Coronary artery (tissue), 2 donors: ENCODE results near the gene TLE5.
A peak's percentile ranks its signal among the peaks of the same experiment; 100 is the strongest.

Experiments
- DNase-seq: peaks from one replicate; pipeline ENCODE4 v3.0.0-alpha.2; 2017; ENCODE audit warnings: low spot score
- H3K27ac ChIP-seq, 2 donors: fragments of 200-600 bp; sonication (generic); one replicate each; pipeline ENCODE4 v1.5.1; 2016 to 2019
- H3K4me3 ChIP-seq: fragments of 200-600 bp; sonication (generic); 2 replicates; pipeline ENCODE4 v1.5.1; 2016; ENCODE audit warnings: mild to moderate bottlenecking, moderate library complexity
- TF ChIP-seq, protein P1 (sequence below): fragments of 200-600 bp; sonication (generic); IDR thresholded peaks from one replicate; pipeline ENCODE4 v1.5.1; 2019; ENCODE audit warnings: antibody characterized with exemption

The TLE5 gene

DNA sequence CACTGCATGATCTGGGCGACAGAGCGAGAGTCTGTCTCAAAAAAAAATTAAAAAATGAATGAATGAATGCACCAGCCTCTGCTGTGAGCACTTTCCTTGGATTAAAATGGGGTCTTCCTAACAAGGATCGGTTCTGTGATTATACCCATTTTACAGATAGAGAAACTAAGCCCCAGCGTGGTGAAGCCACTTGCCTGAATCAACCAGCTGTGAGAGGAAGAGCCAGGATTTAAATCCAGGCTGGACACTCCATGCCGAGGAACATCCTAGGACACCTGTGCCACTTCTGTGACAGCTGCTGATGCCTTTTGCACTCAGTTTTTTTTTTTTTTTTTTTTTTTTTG is 14.1 kb downstream of the TLE5 start:
- DNase-seq, result no peak
- H3K27ac ChIP-seq, result no peak overlapping the region
- H3K4me3 ChIP-seq, result no peak overlapping the region
- TF ChIP-seq, protein P1, sequence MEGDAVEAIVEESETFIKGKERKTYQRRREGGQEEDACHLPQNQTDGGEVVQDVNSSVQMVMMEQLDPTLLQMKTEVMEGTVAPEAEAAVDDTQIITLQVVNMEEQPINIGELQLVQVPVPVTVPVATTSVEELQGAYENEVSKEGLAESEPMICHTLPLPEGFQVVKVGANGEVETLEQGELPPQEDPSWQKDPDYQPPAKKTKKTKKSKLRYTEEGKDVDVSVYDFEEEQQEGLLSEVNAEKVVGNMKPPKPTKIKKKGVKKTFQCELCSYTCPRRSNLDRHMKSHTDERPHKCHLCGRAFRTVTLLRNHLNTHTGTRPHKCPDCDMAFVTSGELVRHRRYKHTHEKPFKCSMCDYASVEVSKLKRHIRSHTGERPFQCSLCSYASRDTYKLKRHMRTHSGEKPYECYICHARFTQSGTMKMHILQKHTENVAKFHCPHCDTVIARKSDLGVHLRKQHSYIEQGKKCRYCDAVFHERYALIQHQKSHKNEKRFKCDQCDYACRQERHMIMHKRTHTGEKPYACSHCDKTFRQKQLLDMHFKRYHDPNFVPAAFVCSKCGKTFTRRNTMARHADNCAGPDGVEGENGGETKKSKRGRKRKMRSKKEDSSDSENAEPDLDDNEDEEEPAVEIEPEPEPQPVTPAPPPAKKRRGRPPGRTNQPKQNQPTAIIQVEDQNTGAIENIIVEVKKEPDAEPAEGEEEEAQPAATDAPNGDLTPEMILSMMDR, result no peak

DNA sequence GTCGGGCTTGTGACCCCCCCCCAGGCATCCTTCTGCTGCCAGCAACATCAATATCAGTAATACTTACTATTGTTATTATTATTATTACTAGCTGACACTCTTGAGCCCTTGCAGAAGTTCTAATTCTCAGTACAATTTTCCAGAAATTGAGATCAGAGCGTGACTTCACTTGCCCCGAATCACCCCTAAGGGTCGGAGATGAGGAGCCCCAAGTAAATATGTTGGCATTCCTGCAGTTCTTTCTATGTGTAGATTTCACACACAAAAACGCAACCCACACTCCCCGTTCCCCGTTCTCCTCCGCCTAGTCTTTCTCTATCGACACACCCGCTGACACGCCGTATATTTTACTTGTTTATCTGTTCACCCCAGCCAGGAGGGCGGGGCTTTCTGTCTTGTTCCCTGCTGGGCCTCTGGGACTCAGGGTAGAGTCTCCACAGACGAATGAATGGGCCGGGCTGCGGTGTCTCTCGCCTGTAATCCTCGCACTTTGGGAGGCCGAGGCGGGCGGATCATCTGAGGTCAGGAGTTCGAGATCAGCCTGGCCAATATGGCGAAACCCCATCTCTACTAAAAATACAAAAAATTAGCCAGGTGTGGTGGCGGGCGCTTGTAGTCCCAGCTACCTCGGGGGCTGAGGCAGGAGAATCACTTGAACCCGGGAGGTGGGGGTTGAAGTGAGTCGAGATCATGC is 14.7 kb downstream of the TLE5 start:
- peak; percentile 88 for DNase-seq
- TF ChIP-seq, protein P1, result no peak
- H3K4me3 ChIP-seq, result peak overlapping the region; percentile 74
- H3K27ac ChIP-seq, result peak overlapping the region; percentile 46 to 83

GRCh38 chr19:3046698-3047495 is 15.4 kb downstream of the TLE5 start:
- H3K27ac ChIP-seq, result peak overlapping the region; percentile 46 to 83
- peak; percentile 69 for DNase-seq
- TF ChIP-seq, protein P1, result no peak
- H3K4me3 ChIP-seq, result peak overlapping the region; percentile 74

- H3K4me3 ChIP-seq, result no peak overlapping the region
- no peak for DNase-seq
- H3K27ac ChIP-seq, result peak overlapping the region in 1 of 2 donors; percentile 83
- TF ChIP-seq, protein P1, result no peak
Measured at GRCh38 chr19:3045885-3046697, 16.2 kb downstream of the TLE5 start.

DNA sequence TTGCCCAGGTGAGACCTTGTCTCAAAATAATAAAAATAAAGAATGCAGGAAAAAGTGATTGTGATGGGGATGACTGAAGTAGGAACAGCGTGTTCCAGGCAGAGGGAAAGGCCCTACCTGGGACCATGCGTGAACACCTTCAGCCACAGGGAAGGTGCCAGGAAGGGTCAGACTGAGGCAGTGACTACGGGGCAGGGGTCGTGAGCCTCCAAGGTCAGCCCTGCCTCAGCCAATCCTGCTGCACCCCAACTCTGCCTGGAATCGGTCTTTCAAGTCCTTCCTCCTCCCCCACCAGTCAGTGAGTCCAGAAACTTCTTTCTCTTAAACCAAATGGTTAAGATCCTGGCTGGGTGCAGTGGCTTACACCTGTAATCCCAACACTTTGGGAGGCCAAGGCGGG is 17.1 kb downstream of the TLE5 start:
- TF ChIP-seq, protein P1, result no peak
- no peak overlapping the region for H3K27ac ChIP-seq

GRCh38 chr19:3042621-3043267 is 19.6 kb downstream of the TLE5 start:
- no peak for DNase-seq
- TF ChIP-seq, protein P1, result no peak
- H3K4me3 ChIP-seq, result peak overlapping the region; percentile 30
- no peak overlapping the region for H3K27ac ChIP-seq

More for the DNA sequence above, 17.1 kb downstream of the TLE5 start:
- DNase-seq, result peak; percentile 70
- no peak overlapping the region for H3K4me3 ChIP-seq
